ENCODE measurements around the gene PPP2R5C. TPM values are rescaled to one million over a fixed set of nuclear protein-coding genes. Genes with fewer than 3 reads are reported as not detected.

Gene PPP2R5C
- polyA plus RNA-seq, 3 donors = 61.9 to 72.5 (median 64.0) TPM

DNA sequence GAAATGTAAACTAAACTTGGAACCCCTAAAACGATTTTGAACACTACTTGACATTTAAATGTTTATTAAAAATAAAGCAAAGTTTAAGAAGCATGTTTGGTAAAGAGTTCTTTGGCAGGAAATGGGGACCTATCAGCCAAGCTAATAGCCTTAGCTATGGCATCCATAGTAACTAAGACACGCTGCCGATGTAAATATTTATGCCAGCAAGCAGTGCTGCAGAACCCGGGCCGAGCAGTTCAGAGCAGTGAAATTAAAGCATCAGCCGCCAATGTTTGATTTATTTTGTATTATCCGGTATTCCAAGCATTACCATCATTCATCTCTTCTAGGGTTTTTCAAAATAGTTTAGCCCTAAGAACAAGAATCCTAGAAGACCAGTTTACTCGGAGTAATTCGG, 61.6 kb downstream of the PPP2R5C start:
- Histone ChIP-seq H3K9me3 (replicated peaks in 1 of 2; ENCODE audit: control insufficient read depth in 1 of 2, insufficient read depth in 1 of 2, low read length in 2 of 2) (no peaks in the 10 kb centered on the region), H3K36me3 (replicated peaks in 1 of 2; ENCODE audit: control insufficient read depth in 1 of 2, insufficient read depth in 2 of 2, low read length in 2 of 2) (peaks cover 15 to 18% of the 10 kb centered on the region in 2 donors), H3K27me3 (ENCODE audit: control insufficient read depth in 2 of 2, insufficient read depth in 2 of 2, low read length in 2 of 2) (no peaks in the 10 kb centered on the region), H2AFZ (ENCODE audit: insufficient read depth, low read depth, low read length, poor library complexity, severe bottlenecking) (no peak overlapping the region), H3K79me2 (ENCODE audit: insufficient read depth, low read length) (peaks cover 89% of the 10 kb centered on the region), H3K4me1 (ENCODE audit: control insufficient read depth in 1 of 2, insufficient read depth in 2 of 2, low read length in 2 of 2) (peaks cover 42 to 50% of the 10 kb centered on the region in 2 donors), H4K20me1 (ENCODE audit: insufficient read depth, low read length) (peaks cover 1% of the 10 kb centered on the region), H3K4me3 (replicated peaks in 1 of 3; ENCODE audit: low read depth in 2 of 3, low read length in 3 of 3) (no peak overlapping the region), H3K27ac (ENCODE audit: low read depth in 1 of 2, low read length in 2 of 2) (peak overlapping the region; percentile 41 to 100), H3K9ac (ENCODE audit: insufficient read depth, low read length, poor library complexity, severe bottlenecking) (peak overlapping the region; percentile 98), H3K4me2 (replicated peaks; ENCODE audit: extremely low read depth, low read length, poor library complexity, severe bottlenecking) (no peak overlapping the region)
- WGBS (ENCODE audit: insufficient coverage) = 100% methylated on average over 2 of the region's 9 CpGs
- Mint-ChIP-seq H3K27ac (peak overlapping the region; percentile 99 to 100 (median 100)), H3K27me3 (ENCODE audit: low read depth in 3 of 3) (no peaks in the 10 kb centered on the region), H3K9me3 (peaks cover 0 to 3% (median 0%) of the 10 kb centered on the region in 7 donors), H3K4me3 (peak overlapping the region in 1 of 2 donors; percentile 24), H3K36me3 (peaks cover 44 to 47% of the 10 kb centered on the region in 2 donors), H3K4me1 (peaks cover 66% of the 10 kb centered on the region)
- TF ChIP-seq, protein P1, sequence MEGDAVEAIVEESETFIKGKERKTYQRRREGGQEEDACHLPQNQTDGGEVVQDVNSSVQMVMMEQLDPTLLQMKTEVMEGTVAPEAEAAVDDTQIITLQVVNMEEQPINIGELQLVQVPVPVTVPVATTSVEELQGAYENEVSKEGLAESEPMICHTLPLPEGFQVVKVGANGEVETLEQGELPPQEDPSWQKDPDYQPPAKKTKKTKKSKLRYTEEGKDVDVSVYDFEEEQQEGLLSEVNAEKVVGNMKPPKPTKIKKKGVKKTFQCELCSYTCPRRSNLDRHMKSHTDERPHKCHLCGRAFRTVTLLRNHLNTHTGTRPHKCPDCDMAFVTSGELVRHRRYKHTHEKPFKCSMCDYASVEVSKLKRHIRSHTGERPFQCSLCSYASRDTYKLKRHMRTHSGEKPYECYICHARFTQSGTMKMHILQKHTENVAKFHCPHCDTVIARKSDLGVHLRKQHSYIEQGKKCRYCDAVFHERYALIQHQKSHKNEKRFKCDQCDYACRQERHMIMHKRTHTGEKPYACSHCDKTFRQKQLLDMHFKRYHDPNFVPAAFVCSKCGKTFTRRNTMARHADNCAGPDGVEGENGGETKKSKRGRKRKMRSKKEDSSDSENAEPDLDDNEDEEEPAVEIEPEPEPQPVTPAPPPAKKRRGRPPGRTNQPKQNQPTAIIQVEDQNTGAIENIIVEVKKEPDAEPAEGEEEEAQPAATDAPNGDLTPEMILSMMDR (IDR thresholded peaks at IDR 0.05) = no peak
- DNase-seq = no peak
- intact Hi-C loops (cut with micrococcal nuclease) = loop anchor here in 1 of 2 donors (10.0 kb wide), 1 partner anchor 52 kb away; no protein-coding TSS in a partner anchor

DNA sequence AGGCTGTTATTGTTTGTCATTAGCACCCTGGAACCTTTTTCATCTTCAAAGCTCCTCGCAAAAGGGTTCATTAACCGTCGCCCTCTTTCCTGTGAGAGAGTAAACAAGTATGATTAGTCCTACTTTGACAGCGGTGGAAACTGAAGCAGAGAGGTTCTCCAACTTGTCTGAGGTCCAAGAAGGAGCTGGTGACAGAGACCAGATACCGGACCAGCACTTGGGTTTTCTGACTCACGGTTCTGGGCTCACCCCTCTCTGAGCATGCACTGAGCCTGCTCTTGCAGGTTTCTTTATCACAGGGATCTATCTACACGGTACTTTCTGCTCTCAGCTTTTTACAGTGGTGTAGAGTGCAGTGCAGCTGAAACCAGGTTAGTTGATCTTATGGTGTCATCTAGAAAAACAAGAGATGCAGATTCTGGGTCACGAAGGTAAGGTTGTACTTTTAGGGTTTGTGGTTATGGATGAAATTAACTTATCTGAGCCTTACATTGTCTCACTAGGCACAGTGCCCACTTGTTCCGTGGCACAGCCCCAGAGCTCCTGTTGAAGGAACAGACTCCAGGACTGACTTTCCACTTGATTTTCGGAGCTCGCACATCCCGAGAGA, 62.1 kb downstream of the PPP2R5C start:
- Histone ChIP-seq H3K4me3 (replicated peaks in 1 of 3; ENCODE audit: low read depth in 2 of 3, low read length in 3 of 3) (peak overlapping the region in 1 of 3 experiments; percentile 64), H3K79me2 (ENCODE audit: insufficient read depth, low read length) (peaks cover 89% of the 10 kb centered on the region), H3K4me2 (replicated peaks; ENCODE audit: extremely low read depth, low read length, poor library complexity, severe bottlenecking) (peak overlapping the region; percentile 71), H3K27me3 (ENCODE audit: control insufficient read depth in 2 of 2, insufficient read depth in 2 of 2, low read length in 2 of 2) (no peaks in the 10 kb centered on the region), H3K9ac (ENCODE audit: insufficient read depth, low read length, poor library complexity, severe bottlenecking) (peak overlapping the region; percentile 98), H2AFZ (ENCODE audit: insufficient read depth, low read depth, low read length, poor library complexity, severe bottlenecking) (no peak overlapping the region), H4K20me1 (ENCODE audit: insufficient read depth, low read length) (no peaks in the 10 kb centered on the region), H3K27ac (ENCODE audit: low read depth in 1 of 2, low read length in 2 of 2) (peak overlapping the region; percentile 88 to 100), H3K9me3 (replicated peaks in 1 of 2; ENCODE audit: control insufficient read depth in 1 of 2, insufficient read depth in 1 of 2, low read length in 2 of 2) (no peaks in the 10 kb centered on the region), H3K4me1 (ENCODE audit: control insufficient read depth in 1 of 2, insufficient read depth in 2 of 2, low read length in 2 of 2) (peaks cover 42 to 47% of the 10 kb centered on the region in 2 donors), H3K36me3 (replicated peaks in 1 of 2; ENCODE audit: control insufficient read depth in 1 of 2, insufficient read depth in 2 of 2, low read length in 2 of 2) (peaks cover 15 to 18% of the 10 kb centered on the region in 2 donors)
- H3K36me3 Mint-ChIP-seq = peaks cover 43 to 46% of the 10 kb centered on the region in 2 donors
- H3K4me3 Mint-ChIP-seq = peak overlapping the region; percentile 39 to 75
- TF ChIP-seq, protein P1 (IDR thresholded peaks at IDR 0.05) = no peak
- H3K27me3 Mint-ChIP-seq (ENCODE audit: low read depth in 3 of 3) = no peaks in the 10 kb centered on the region
- H3K4me1 Mint-ChIP-seq = peaks cover 65% of the 10 kb centered on the region
- 92% methylated on average over 12 of the region's 12 CpGs for WGBS (ENCODE audit: insufficient coverage)
- intact Hi-C loops (cut with micrococcal nuclease) = loop anchor here in 1 of 2 donors (2.0 to 10.0 kb wide), 2 partner anchors 13 to 51 kb away; no protein-coding TSS in a partner anchor
- H3K27ac Mint-ChIP-seq = peak overlapping the region; percentile 99 to 100 (median 100)
- DNase-seq = peak in 1 of 3 donors; percentile 30
- peaks cover 0 to 3% (median 0%) of the 10 kb centered on the region in 7 donors for H3K9me3 Mint-ChIP-seq

All from CD14-positive monocyte (primary cell).